ENCODE data around the gene RNF144B. TPM values are rescaled to one million over a fixed set of nuclear protein-coding genes. Genes with fewer than 3 reads are reported as not detected.

Gene RNF144B
- total RNA-seq, 1 experiment from 2014 or later = 1.7 TPM

DNA sequence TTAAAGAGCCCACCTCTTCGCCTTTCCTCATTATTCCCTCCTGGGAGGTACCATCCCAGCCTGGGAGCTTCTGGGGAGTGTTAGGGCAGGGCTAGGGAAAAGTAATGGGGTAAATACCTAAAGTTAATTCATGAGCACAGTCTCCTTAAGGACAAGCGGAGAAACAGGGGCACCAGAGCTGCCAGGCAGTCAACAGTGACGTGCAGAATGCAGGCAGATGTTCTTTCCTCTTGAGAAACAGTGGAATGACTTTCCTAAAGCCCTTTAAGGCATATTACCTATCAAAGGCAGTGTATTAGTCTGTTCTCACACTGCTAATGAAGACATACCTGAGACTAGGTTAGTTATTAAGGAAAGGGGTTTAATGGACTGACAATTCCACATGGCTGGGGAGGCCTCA, 76.3 kb downstream of the RNF144B start:
- H3K27me3 ChIP-seq (ENCODE audit: control insufficient read depth, insufficient read depth, low read length) = no peaks in the 10 kb centered on the region
- DNase-seq = no peak

GRCh38 chr6:18464176-18464575, 77.0 kb downstream of the RNF144B start:
- H3K4me3 ChIP-seq (ENCODE audit: insufficient read depth, low read depth, low read length) = no peak overlapping the region
- no peak for DNase-seq
- no peaks in the 10 kb centered on the region for H3K36me3 ChIP-seq (replicated peaks; ENCODE audit: control insufficient read depth, insufficient read depth, low read length)
- no peaks in the 10 kb centered on the region for H3K27me3 ChIP-seq (ENCODE audit: control insufficient read depth, insufficient read depth, low read length)

More for the DNA sequence above, 76.3 kb downstream of the RNF144B start:
- Histone ChIP-seq H3K36me3 (replicated peaks; ENCODE audit: control insufficient read depth, insufficient read depth, low read length) (no peaks in the 10 kb centered on the region), H3K4me3 (ENCODE audit: insufficient read depth, low read depth, low read length) (no peak overlapping the region)

GRCh38 chr6:18465410-18466154, 78.4 kb downstream of the RNF144B start:
- Histone ChIP-seq H3K4me3 (ENCODE audit: insufficient read depth, low read depth, low read length) (no peak overlapping the region), H3K36me3 (replicated peaks; ENCODE audit: control insufficient read depth, insufficient read depth, low read length) (no peaks in the 10 kb centered on the region), H3K27me3 (ENCODE audit: control insufficient read depth, insufficient read depth, low read length) (no peaks in the 10 kb centered on the region)
- DNase-seq = no peak

GRCh38 chr6:18467741-18468502, 80.8 kb downstream of the RNF144B start:
- no peaks in the 10 kb centered on the region for H3K36me3 ChIP-seq (replicated peaks; ENCODE audit: control insufficient read depth, insufficient read depth, low read length)
- H3K4me3 ChIP-seq (ENCODE audit: insufficient read depth, low read depth, low read length) = no peak overlapping the region
- no peaks in the 10 kb centered on the region for H3K27me3 ChIP-seq (ENCODE audit: control insufficient read depth, insufficient read depth, low read length)
- no peak for DNase-seq

DNA sequence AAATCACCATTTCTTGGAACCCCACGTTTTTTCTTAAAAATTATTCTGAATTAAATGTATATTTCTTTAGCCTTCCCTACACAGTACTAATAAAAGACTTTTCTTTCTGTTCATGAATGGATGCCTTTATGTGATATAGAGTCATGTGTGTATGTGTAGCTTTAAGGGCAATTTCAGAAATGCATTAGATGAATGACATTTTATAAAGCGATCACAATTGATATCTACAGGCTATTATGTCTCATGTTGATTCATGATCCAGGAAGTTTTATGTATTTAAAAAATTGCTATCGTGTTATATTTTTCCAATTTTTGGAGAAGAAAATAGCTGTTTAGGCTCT, 81.3 kb downstream of the RNF144B start:
- DNase-seq = no peak

GRCh38 chr6:18469536-18469935, 82.4 kb downstream of the RNF144B start:
- Histone ChIP-seq H3K27me3 (ENCODE audit: control insufficient read depth, insufficient read depth, low read length) (no peaks in the 10 kb centered on the region), H3K4me3 (ENCODE audit: insufficient read depth, low read depth, low read length) (no peak overlapping the region), H3K36me3 (replicated peaks; ENCODE audit: control insufficient read depth, insufficient read depth, low read length) (no peaks in the 10 kb centered on the region)
- no peak for DNase-seq

More for the DNA sequence above, 81.3 kb downstream of the RNF144B start:
- Histone ChIP-seq H3K4me3 (ENCODE audit: insufficient read depth, low read depth, low read length) (no peak overlapping the region), H3K27me3 (ENCODE audit: control insufficient read depth, insufficient read depth, low read length) (no peaks in the 10 kb centered on the region), H3K36me3 (replicated peaks; ENCODE audit: control insufficient read depth, insufficient read depth, low read length) (no peaks in the 10 kb centered on the region)

- H3K4me3 ChIP-seq (ENCODE audit: insufficient read depth, low read depth, low read length) = no peak overlapping the region
- DNase-seq = no peak
- no peaks in the 10 kb centered on the region for H3K27me3 ChIP-seq (ENCODE audit: control insufficient read depth, insufficient read depth, low read length)
- no peaks in the 10 kb centered on the region for H3K36me3 ChIP-seq (replicated peaks; ENCODE audit: control insufficient read depth, insufficient read depth, low read length)
These were observed 84.2 kb downstream of the RNF144B start for GRCh38 chr6:18471232-18471964.

- Histone ChIP-seq H3K27me3 (ENCODE audit: control insufficient read depth, insufficient read depth, low read length) (no peaks in the 10 kb centered on the region), H3K36me3 (replicated peaks; ENCODE audit: control insufficient read depth, insufficient read depth, low read length) (no peaks in the 10 kb centered on the region), H3K4me3 (ENCODE audit: insufficient read depth, low read depth, low read length) (no peak overlapping the region)
- no peak for DNase-seq
These were observed 85.8 kb downstream of the RNF144B start for GRCh38 chr6:18472941-18473340.

- no peak for DNase-seq
- no peaks in the 10 kb centered on the region for H3K36me3 ChIP-seq (replicated peaks; ENCODE audit: control insufficient read depth, insufficient read depth, low read length)
- H3K27me3 ChIP-seq (ENCODE audit: control insufficient read depth, insufficient read depth, low read length) = no peaks in the 10 kb centered on the region
- no peak overlapping the region for H3K4me3 ChIP-seq (ENCODE audit: insufficient read depth, low read depth, low read length)
These were observed 86.6 kb downstream of the RNF144B start for GRCh38 chr6:18473755-18474154.

- Histone ChIP-seq H3K36me3 (replicated peaks; ENCODE audit: control insufficient read depth, insufficient read depth, low read length) (no peaks in the 10 kb centered on the region), H3K4me3 (ENCODE audit: insufficient read depth, low read depth, low read length) (no peak overlapping the region), H3K27me3 (ENCODE audit: control insufficient read depth, insufficient read depth, low read length) (no peaks in the 10 kb centered on the region)
- DNase-seq = no peak
These were observed 90.3 kb downstream of the RNF144B start for GRCh38 chr6:18477301-18477941.

DNA sequence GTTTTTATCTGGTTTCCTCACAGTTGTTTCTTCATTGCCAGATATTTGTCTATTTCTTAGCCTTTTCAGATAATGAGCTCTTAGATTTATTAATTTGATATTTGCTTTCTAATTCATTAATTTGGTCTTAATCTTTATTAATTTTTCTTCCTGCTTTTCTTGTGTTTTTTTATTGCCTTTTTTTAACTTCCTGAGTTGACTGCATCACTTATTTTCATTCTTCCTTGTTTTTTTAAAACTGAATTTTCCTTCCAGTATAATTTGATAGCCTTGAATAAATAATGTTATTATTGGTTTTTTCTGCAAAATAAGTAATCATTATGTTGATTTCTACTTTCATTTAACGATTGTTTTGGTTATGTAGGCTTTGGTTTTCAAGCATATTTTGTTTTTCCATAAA, 91.5 kb downstream of the RNF144B start:
- DNase-seq = no peak
- H3K27me3 ChIP-seq (ENCODE audit: control insufficient read depth, insufficient read depth, low read length) = no peaks in the 10 kb centered on the region
- H3K4me3 ChIP-seq (ENCODE audit: insufficient read depth, low read depth, low read length) = no peak overlapping the region
- no peaks in the 10 kb centered on the region for H3K36me3 ChIP-seq (replicated peaks; ENCODE audit: control insufficient read depth, insufficient read depth, low read length)

DNA sequence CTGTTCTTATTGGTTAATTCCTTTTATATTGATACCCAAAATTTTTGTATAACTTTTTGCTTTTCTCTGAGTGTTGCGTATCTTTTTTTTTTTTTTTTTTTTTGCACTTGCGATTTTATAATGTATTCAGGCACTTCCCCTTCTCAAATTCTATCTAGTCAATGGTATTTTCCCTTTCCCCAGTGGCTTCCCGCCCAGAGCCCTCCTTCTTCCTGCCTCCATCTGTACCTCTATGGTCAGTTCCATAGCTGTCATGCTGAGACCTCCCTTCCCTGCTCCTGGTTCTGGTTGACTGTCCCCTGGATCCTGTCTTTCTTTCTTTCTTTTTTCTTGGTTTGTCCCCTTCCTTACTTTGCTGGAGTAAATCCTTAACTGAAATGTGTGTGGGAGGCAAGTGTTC, 94.7 kb downstream of the RNF144B start:
- Histone ChIP-seq H3K27me3 (ENCODE audit: control insufficient read depth, insufficient read depth, low read length) (no peaks in the 10 kb centered on the region), H3K4me3 (ENCODE audit: insufficient read depth, low read depth, low read length) (no peak overlapping the region), H3K36me3 (replicated peaks; ENCODE audit: control insufficient read depth, insufficient read depth, low read length) (no peaks in the 10 kb centered on the region)
- DNase-seq = no peak

DNA sequence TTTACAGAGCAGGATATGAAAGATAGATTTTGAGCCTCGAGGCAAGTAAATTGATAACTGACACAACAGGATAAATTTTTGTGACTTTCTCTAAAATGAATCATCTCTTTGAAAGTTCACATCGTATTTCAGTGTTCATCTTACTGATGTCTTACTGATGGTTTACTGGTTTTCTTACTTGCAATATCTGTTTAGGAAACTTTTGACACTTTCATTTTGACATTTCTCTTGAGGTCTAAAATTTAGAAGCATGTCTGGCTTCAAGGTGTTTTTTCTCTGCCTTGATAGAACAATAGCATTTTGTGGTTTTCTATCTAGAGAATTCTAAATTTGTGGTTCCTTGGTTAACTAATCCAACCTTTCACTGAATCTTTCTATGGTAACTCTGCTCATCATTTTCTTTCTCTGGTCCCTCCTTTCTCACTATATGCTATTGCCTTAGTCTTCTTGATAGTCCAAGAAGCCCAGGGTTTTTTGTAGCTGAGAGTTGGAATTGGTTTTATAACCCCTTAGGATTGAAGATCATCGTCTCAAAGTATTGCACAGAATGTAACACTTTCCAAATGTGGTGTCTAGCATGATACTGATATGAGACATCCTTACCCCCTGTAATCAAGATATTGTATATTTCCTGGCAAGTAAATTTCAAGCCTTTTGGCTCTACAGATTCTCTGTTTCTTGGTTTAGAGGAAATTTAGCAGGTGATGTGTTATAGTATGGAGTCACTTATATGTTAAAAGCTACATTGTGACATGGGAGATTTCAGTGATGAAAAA, 98.7 kb downstream of the RNF144B start:
- no peak for DNase-seq
- H3K4me3 ChIP-seq (ENCODE audit: insufficient read depth, low read depth, low read length) = no peak overlapping the region
- H3K36me3 ChIP-seq (replicated peaks; ENCODE audit: control insufficient read depth, insufficient read depth, low read length) = no peaks in the 10 kb centered on the region
- no peaks in the 10 kb centered on the region for H3K27me3 ChIP-seq (ENCODE audit: control insufficient read depth, insufficient read depth, low read length)

DNA sequence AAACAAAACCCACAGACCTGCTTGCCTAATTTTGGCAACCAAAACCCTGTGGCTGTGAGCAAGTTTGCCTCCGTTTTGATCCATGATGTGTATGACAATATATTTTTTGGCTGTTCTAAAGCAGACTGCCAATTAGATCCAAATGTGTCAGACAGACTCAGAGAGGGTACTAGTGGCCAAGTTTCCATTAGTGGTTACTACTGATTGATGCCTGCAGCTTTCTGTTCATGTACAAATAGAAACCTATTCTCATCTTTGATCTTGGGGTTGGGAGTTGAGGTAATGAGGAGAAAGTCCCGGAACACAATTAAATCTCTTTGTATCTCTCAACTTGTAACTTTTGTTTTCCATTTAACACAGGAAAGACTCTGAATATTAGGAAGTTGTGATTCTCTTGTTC, 100.9 kb downstream of the RNF144B start:
- DNase-seq = no peak
- no peaks in the 10 kb centered on the region for H3K27me3 ChIP-seq (ENCODE audit: control insufficient read depth, insufficient read depth, low read length)
- no peaks in the 10 kb centered on the region for H3K36me3 ChIP-seq (replicated peaks; ENCODE audit: control insufficient read depth, insufficient read depth, low read length)
- no peak overlapping the region for H3K4me3 ChIP-seq (ENCODE audit: insufficient read depth, low read depth, low read length)
